Hepatocyte (in vitro differentiated cells): ENCODE measurements around the gene STPG2. TPM values are rescaled to one million over a fixed set of nuclear protein-coding genes. Genes with fewer than 3 reads are reported as not detected.
"Not testable (repeated sequence)": the region's sequence is repeated elsewhere in the genome, so short reads cannot be mapped to it uniquely, and the experiment has no call there.

Experiments
- DNase-seq: peaks from one replicate; pipeline ENCODE4 v3.0.0-alpha.2; 2016; ENCODE audit warnings: low spot score
- H2AFZ ChIP-seq: fragments of 200-600 bp; sonication (generic); 2 replicates; pipeline ENCODE4 v1.6.0; 2016; ENCODE audit warnings: antibody characterized with exemption, mild to moderate bottlenecking
- H3K27ac ChIP-seq: fragments of 200-600 bp; sonication (generic); 2 replicates; pipeline ENCODE4 v1.5.1; 2016; ENCODE audit warnings: mild to moderate bottlenecking
- H3K27me3 ChIP-seq: fragments of 200-600 bp; sonication (generic); 2 replicates; pipeline ENCODE4 v1.6.1; 2016
- H3K36me3 ChIP-seq: fragments of 200-600 bp; sonication (generic); replicated peaks from 2 replicates; pipeline ENCODE4 v1.5.1; 2016; ENCODE audit warnings: low read depth; ENCODE audit not compliant: insufficient read depth
- H3K4me1 ChIP-seq: fragments of 200-600 bp; sonication (generic); 2 replicates; pipeline ENCODE4 v1.5.1; 2016; ENCODE audit warnings: mild to moderate bottlenecking, moderate library complexity; ENCODE audit not compliant: insufficient read depth
- H3K4me2 ChIP-seq: fragments of 200-600 bp; sonication (generic); 2 replicates; pipeline ENCODE4 v1.6.0; 2016
- H3K4me3 ChIP-seq: fragments of 200-600 bp; sonication (generic); 2 replicates; pipeline ENCODE4 v1.5.1; 2016; ENCODE audit warnings: mild to moderate bottlenecking
- H3K79me2 ChIP-seq: fragments of 200-600 bp; sonication (generic); 2 replicates; pipeline ENCODE4 v1.6.0; 2017; ENCODE audit warnings: mild to moderate bottlenecking
- H3K9me2 ChIP-seq: fragments of 200-600 bp; sonication (generic); replicated peaks from 2 replicates; pipeline ENCODE4 v1.6.0; 2017; ENCODE audit warnings: mild to moderate bottlenecking; ENCODE audit not compliant: insufficient read depth
- H3K9me3 ChIP-seq: fragments of 200-600 bp; sonication (generic); 2 replicates; pipeline ENCODE4 v1.5.1; 2016; ENCODE audit warnings: low read depth, mild to moderate bottlenecking
- H4K20me1 ChIP-seq: fragments of 200-600 bp; sonication (generic); 2 replicates; pipeline ENCODE4 v1.6.0; 2016; ENCODE audit warnings: mild to moderate bottlenecking; ENCODE audit not compliant: insufficient read depth, poor library complexity, severe bottlenecking
- EZH2 ChIP-seq: fragments of 200-600 bp; sonication (generic); IDR thresholded peaks from 2 replicates; pipeline ENCODE4 v1.6.1; 2016; ENCODE audit warnings: antibody characterized with exemption, mild to moderate bottlenecking, borderline replicate concordance
- EZH2phosphoT487 ChIP-seq: fragments of 200-600 bp; sonication (generic); IDR thresholded peaks from one replicate; pipeline ENCODE4 v1.6.1; 2018; ENCODE audit warnings: antibody characterized with exemption, mild to moderate bottlenecking, low read depth, moderate library complexity; ENCODE audit not compliant: unreplicated experiment, severe bottlenecking
- WGBS: methylation state at CpG from one replicate; pipeline ENCODE4 v1.1.6; 2016; ENCODE audit warnings: low lambda C conversion rate; ENCODE audit errors: missing lambda C conversion rate; 5-methylcytosine and 5-hydroxymethylcytosine counted together
- polyA plus RNA-seq: library from polyadenylated mRNA; unstranded; fragments of >200 nt; fragmentation: Nextera tagmentation; extraction: Ambion mirVana; gene quantifications from 2 replicates; pipeline ENCODE4 v1.2.1, GENCODE V29; 2016
- total RNA-seq: library from RNA; depleted of rRNA; stranded (reverse); fragments of >200 nt; gene quantifications from 2 replicates; pipeline ENCODE4 v1.2.3, GENCODE V29; 2014
- TF ChIP-seq, protein P1 (sequence below): fragments of 200-600 bp; sonication (generic); IDR thresholded peaks from 2 replicates; pipeline ENCODE4 v1.5.1; 2016; ENCODE audit warnings: antibody characterized with exemption, mild to moderate bottlenecking; ENCODE audit not compliant: poor library complexity

STPG2 gene
- total and polyA plus RNA-seq, 2 experiments from 2014 or later = 0.17 to 0.98 TPM

DNA sequence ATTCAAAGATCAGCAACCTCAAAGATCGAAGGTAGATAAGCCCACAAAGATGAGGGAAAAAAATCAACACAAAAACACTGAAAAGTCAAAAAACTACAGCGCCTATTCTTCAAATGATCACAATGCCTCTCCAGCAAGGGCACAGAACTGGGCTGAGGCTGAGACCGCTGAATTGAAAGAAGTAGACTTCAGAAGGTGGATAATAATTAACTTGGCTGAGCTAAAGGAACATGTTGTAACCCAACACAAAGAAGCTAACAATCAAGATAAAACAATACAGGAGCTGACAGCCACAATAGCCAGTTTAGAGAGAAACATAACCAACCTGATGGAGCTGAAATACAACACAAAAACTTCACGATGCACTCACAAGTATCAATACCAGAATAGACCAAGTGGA is 231.1 kb downstream of the STPG2 start:
- Histone ChIP-seq H2AFZ (no peak overlapping the region), H3K4me1 (no peaks in the 10 kb centered on the region), H3K4me3 (no peak overlapping the region), H3K9me3 (no peaks in the 10 kb centered on the region), H3K9me2 (no peaks in the 10 kb centered on the region), H3K36me3 (no peaks in the 10 kb centered on the region), H4K20me1 (no peaks in the 10 kb centered on the region), H3K4me2 (peak overlapping the region; percentile 25), H3K27me3 (no peaks in the 10 kb centered on the region), H3K27ac (no peak overlapping the region), H3K79me2 (no peaks in the 10 kb centered on the region)
- 60% methylated on average over 4 of the region's 4 CpGs for WGBS
- TF ChIP-seq, protein P1, sequence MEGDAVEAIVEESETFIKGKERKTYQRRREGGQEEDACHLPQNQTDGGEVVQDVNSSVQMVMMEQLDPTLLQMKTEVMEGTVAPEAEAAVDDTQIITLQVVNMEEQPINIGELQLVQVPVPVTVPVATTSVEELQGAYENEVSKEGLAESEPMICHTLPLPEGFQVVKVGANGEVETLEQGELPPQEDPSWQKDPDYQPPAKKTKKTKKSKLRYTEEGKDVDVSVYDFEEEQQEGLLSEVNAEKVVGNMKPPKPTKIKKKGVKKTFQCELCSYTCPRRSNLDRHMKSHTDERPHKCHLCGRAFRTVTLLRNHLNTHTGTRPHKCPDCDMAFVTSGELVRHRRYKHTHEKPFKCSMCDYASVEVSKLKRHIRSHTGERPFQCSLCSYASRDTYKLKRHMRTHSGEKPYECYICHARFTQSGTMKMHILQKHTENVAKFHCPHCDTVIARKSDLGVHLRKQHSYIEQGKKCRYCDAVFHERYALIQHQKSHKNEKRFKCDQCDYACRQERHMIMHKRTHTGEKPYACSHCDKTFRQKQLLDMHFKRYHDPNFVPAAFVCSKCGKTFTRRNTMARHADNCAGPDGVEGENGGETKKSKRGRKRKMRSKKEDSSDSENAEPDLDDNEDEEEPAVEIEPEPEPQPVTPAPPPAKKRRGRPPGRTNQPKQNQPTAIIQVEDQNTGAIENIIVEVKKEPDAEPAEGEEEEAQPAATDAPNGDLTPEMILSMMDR = no peak
- TF ChIP-seq EZH2 (no peak), EZH2phosphoT487 (no peak)
- peak; percentile 40 for DNase-seq

DNA sequence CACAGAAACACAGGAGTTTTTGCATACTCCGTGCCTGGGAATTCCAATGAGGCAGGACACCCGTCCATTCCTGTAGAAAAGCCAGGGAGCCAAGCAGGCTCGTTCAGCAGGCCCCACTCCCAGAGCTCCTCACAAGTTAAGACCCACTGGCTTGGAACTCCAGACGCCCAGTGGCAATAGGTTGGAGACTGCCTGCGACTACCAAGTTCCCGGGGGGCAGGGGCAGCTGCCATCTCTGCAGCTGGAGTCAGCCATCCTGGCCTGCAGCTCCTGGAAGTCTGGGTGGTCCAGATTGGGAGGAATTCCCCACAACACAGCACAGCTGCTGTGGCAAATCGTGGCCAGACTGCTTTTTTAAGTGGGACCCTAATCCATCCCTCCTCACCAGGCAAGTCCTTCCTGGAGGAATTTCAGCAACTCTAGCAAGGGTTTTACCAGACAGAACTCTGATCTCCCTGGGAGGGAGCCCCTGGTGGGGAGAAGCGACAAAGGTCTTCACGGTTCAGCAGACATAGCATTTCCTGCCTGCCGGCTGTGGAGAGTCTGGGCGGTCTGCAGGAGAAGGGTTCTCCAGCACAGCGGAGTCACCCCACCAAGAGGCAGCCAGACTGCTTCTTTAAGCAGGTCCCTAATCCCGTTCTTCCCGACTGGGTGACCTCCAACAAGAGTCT is 231.9 kb downstream of the STPG2 start:
- WGBS = 75% methylated on average over 14 of the region's 14 CpGs
- Histone ChIP-seq H3K27ac (no peak overlapping the region), H2AFZ (no peak overlapping the region), H3K4me3 (no peak overlapping the region), H3K4me2 (peak overlapping the region; percentile 25), H4K20me1 (no peaks in the 10 kb centered on the region), H3K79me2 (no peaks in the 10 kb centered on the region), H3K36me3 (no peaks in the 10 kb centered on the region), H3K9me3 (no peaks in the 10 kb centered on the region), H3K27me3 (no peaks in the 10 kb centered on the region), H3K9me2 (no peaks in the 10 kb centered on the region), H3K4me1 (no peaks in the 10 kb centered on the region)
- TF ChIP-seq, protein P1 = no peak
- no peak for TF ChIP-seq EZH2
- TF ChIP-seq EZH2phosphoT487 = no peak
- DNase-seq = no peak

DNA sequence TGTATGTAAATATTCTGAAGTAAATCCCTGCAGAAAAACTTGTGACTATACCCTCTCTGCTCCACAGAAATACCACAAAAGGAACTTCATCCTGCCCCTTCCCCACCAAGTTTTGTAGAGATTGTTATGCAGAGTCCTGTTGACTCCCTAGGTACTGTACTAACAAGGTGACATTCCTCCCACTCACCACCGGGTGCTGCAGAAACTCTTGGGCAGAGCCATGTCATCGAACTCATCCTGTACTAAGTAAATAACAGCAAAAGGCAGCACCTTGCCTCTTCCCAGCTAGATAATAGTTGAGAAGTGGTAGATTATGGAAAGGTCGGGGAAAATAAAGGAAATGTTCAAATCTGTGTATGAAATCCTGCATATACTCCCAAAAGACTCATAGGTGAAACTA is 233.3 kb downstream of the STPG2 start:
- H3K9me3 ChIP-seq = no peaks in the 10 kb centered on the region
- no peaks in the 10 kb centered on the region for H3K4me1 ChIP-seq
- 41% methylated on average over 3 of the region's 3 CpGs for WGBS
- H3K4me2 ChIP-seq = no peak overlapping the region
- no peak overlapping the region for H3K4me3 ChIP-seq
- no peaks in the 10 kb centered on the region for H3K27me3 ChIP-seq
- no peaks in the 10 kb centered on the region for H3K79me2 ChIP-seq
- H4K20me1 ChIP-seq = no peaks in the 10 kb centered on the region
- no peaks in the 10 kb centered on the region for H3K36me3 ChIP-seq
- TF ChIP-seq EZH2 (no peak), EZH2phosphoT487 (no peak)
- TF ChIP-seq, protein P1 = no peak
- H2AFZ ChIP-seq = no peak overlapping the region
- no peaks in the 10 kb centered on the region for H3K9me2 ChIP-seq
- H3K27ac ChIP-seq = no peak overlapping the region
- peak; percentile 20 for DNase-seq

DNA sequence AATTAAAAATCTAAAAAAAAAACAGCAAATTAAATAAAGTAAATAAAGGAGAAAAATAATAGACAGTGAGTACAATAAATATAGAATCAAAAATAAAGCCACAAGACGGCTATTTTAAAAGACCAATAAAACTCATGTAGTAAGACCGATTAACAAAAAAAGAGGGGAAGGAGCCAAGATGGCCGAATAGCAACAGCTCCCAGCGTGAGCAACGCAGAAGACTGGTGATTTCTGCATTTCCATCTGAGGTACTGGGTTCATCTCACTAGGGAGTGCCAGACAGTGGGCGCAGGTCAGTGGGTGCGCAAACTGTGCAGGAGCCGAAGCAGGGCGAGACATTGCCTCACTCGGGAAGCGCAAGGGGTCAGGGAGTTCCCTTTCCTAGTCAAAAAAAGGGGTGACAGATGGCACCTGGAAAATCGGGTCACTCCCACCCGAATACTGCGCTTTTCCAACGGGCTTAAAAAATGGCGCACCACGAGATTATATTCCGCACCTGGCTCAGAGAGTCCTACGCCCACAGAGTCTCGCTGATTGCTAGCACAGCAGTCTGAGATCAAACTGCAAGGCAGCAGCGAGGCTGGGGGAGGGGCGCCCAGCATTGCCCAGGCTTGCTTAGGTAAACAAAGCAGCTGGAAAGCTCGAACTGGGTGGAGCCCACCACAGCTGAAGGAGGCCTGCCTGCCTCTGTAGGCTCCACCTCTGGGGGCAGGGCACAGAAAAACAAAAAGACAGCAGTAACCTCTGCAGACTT is 239.7 kb downstream of the STPG2 start:
- not testable (repeated sequence) for DNase-seq, H3K79me2 ChIP-seq, H3K36me3 ChIP-seq, H3K4me3 ChIP-seq, H3K4me2 ChIP-seq, H3K9me2 ChIP-seq, H3K27ac ChIP-seq, H3K4me1 ChIP-seq, H2AFZ ChIP-seq, H3K27me3 ChIP-seq, H4K20me1 ChIP-seq, H3K9me3 ChIP-seq
- 79% methylated on average over 17 of the region's 23 CpGs for WGBS
